Measurements from ENCODE around the gene LACTB. TPM values are rescaled to one million over a fixed set of nuclear protein-coding genes. Genes with fewer than 3 reads are reported as not detected.

Gene LACTB
- total and polyA plus RNA-seq, 12 donors = 15.4 to 68.2 (median 32.8) TPM

- intact Hi-C loops (cut with DNase I) = no loop called here
- no peak for DNase-seq
- Histone ChIP-seq H3K4me1 (replicated peaks in 1 of 2) (no peaks in the 10 kb centered on the region), H3K4me3 (no peak overlapping the region), H3K9me3 (replicated peaks in 1 of 3) (no peaks in the 10 kb centered on the region), H3K27me3 (no peaks in the 10 kb centered on the region), H3K36me3 (replicated peaks in 1 of 2) (no peaks in the 10 kb centered on the region), H3K27ac (no peak overlapping the region)
- TF ChIP-seq POLR2A (IDR thresholded peaks at IDR 0.05) = no peak
- no peak for TF ChIP-seq CTCF (IDR thresholded peaks at IDR 0.05)
- 85 to 93% (median 89%) methylated on average over 3 of the region's 3 CpGs for WGBS, 4 donors
Observed at GRCh38 chr15:63172851-63173451, 51.3 kb downstream of the LACTB start.

GRCh38 chr15:63176302-63176701, 54.6 kb downstream of the LACTB start:
- Histone ChIP-seq H3K27me3 (no peaks in the 10 kb centered on the region), H3K9me3 (replicated peaks in 1 of 3) (no peaks in the 10 kb centered on the region), H3K4me1 (replicated peaks in 1 of 2) (no peaks in the 10 kb centered on the region), H3K36me3 (replicated peaks in 1 of 2) (no peaks in the 10 kb centered on the region), H3K4me3 (no peak overlapping the region), H3K27ac (no peak overlapping the region)
- no peak for TF ChIP-seq CTCF (IDR thresholded peaks at IDR 0.05)
- TF ChIP-seq POLR2A (IDR thresholded peaks at IDR 0.05) = no peak
- intact Hi-C loops (cut with DNase I) = no loop called here
- 78 to 93% (median 89%) methylated on average over 2 to 3 of the region's 3 CpGs for WGBS, 4 donors
- DNase-seq = no peak

GRCh38 chr15:63178034-63178433, 56.4 kb downstream of the LACTB start:
- H3K4me3 ChIP-seq = no peak overlapping the region
- H3K27me3 ChIP-seq = no peaks in the 10 kb centered on the region
- intact Hi-C loops (cut with DNase I) = no loop called here
- no peak overlapping the region for H3K27ac ChIP-seq
- H3K36me3 ChIP-seq (replicated peaks in 1 of 2) = no peaks in the 10 kb centered on the region
- H3K4me1 ChIP-seq (replicated peaks in 1 of 2) = no peaks in the 10 kb centered on the region
- no peak for DNase-seq
- WGBS, 4 donors = 54 to 67% (median 65%) methylated on average over 3 to 5 of the region's 5 CpGs
- TF ChIP-seq CTCF (IDR thresholded peaks at IDR 0.05) = no peak
- no peak for TF ChIP-seq POLR2A (IDR thresholded peaks at IDR 0.05)
- no peaks in the 10 kb centered on the region for H3K9me3 ChIP-seq (replicated peaks in 1 of 3)

GRCh38 chr15:63180746-63181145, 59.1 kb downstream of the LACTB start:
- Histone ChIP-seq H3K9me3 (replicated peaks in 1 of 3) (no peaks in the 10 kb centered on the region), H3K36me3 (replicated peaks in 1 of 2) (no peaks in the 10 kb centered on the region), H3K27me3 (no peaks in the 10 kb centered on the region), H3K4me3 (no peak overlapping the region), H3K27ac (no peak overlapping the region), H3K4me1 (replicated peaks in 1 of 2) (no peaks in the 10 kb centered on the region)
- intact Hi-C loops (cut with DNase I) = no loop called here
- 90 to 100% (median 99%) methylated on average over 2 of the region's 2 CpGs for WGBS, 4 donors
- no peak for DNase-seq
- TF ChIP-seq POLR2A (IDR thresholded peaks at IDR 0.05) (no peak), CTCF (IDR thresholded peaks at IDR 0.05) (no peak)
